ENCODE data around the gene RAB8A.
"Not testable (repeated sequence)": the region's sequence is repeated elsewhere in the genome, so short reads cannot be mapped to it uniquely, and the experiment has no call there.

The RAB8A gene

GRCh38 chr19:16078759-16079707 is 32.7 kb upstream of the RAB8A start:
- DNase-seq (ENCODE audit: low read depth), result peak; percentile 63

- no peak for DNase-seq (ENCODE audit: low read depth)
Observed at GRCh38 chr19:16084067-16084685, 27.5 kb upstream of the RAB8A start.

- no peak for DNase-seq (ENCODE audit: low read depth)
Observed at GRCh38 chr19:16085115-16085514, 26.6 kb upstream of the RAB8A start.

- not testable (repeated sequence) for DNase-seq (ENCODE audit: low read depth)
Observed at GRCh38 chr19:16087404-16087803, 24.3 kb upstream of the RAB8A start.

GRCh38 chr19:16087940-16088339 is 23.7 kb upstream of the RAB8A start:
- DNase-seq (ENCODE audit: low read depth), result no peak

GRCh38 chr19:16088351-16089009 is 23.2 kb upstream of the RAB8A start:
- no peak for DNase-seq (ENCODE audit: low read depth)

GRCh38 chr19:16089010-16089846 is 22.5 kb upstream of the RAB8A start:
- DNase-seq (ENCODE audit: low read depth), result no peak

GRCh38 chr19:16091546-16092475 is 19.9 kb upstream of the RAB8A start:
- no peak for DNase-seq (ENCODE audit: low read depth)

GRCh38 chr19:16094360-16095070 is 17.2 kb upstream of the RAB8A start:
- DNase-seq (ENCODE audit: low read depth), result no peak

GRCh38 chr19:16095071-16095571 is 16.6 kb upstream of the RAB8A start:
- no peak for DNase-seq (ENCODE audit: low read depth)

GRCh38 chr19:16096280-16096855 is 15.3 kb upstream of the RAB8A start:
- no peak for DNase-seq (ENCODE audit: low read depth)

- no peak for DNase-seq (ENCODE audit: low read depth)
Observed at GRCh38 chr19:16098416-16098768, 13.3 kb upstream of the RAB8A start.

GRCh38 chr19:16098821-16099220 is 12.9 kb upstream of the RAB8A start:
- DNase-seq (ENCODE audit: low read depth), result no peak

- DNase-seq (ENCODE audit: low read depth), result not testable (repeated sequence)
Observed at GRCh38 chr19:16099314-16099965, 12.2 kb upstream of the RAB8A start.

- no peak for DNase-seq (ENCODE audit: low read depth)
Observed at GRCh38 chr19:16100524-16100923, 11.2 kb upstream of the RAB8A start.

- DNase-seq (ENCODE audit: low read depth), result no peak
Observed at GRCh38 chr19:16104722-16105121, 7.0 kb upstream of the RAB8A start.

GRCh38 chr19:16106121-16106520 is 5.6 kb upstream of the RAB8A start:
- DNase-seq (ENCODE audit: low read depth), result no peak

- DNase-seq (ENCODE audit: low read depth), result no peak
Observed at GRCh38 chr19:16111909-16112752, 442 bp downstream of the RAB8A start.
